ENCODE data around the gene CNDP2.

DNA sequence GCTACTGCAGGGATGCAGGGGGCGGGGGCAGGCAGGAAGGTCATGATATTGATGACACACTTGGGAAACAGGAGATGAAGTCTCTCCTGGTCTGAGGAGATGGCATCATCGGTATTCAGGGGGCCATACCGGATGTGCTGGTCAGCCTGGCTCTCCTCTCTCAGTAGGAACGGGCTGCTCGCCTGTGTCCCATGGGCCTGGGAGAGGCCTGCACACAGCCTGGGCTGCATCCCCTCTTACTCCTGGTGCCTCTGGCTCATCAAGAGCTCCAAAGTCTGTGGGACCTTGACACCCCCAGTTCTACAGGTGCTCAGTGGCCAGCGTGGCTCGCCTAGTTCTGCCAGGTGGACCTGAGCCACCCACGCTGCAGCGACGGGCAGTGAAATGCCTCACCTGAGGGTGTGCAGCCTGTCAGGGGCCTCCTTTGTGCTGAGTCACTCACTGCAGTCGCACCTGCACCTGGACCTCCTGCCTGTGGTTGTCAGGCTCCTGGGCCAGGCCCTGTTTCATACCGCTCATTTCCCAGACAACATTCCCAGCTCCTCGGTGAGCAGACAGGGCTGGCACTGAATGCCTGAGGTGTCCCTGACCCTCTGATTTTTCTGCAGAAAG lies 19.6 kb downstream of the CNDP2 start:
- TF ChIP-seq POLR2A (IDR thresholded peaks at IDR 0.05) = no peak
- TF ChIP-seq, protein P1, sequence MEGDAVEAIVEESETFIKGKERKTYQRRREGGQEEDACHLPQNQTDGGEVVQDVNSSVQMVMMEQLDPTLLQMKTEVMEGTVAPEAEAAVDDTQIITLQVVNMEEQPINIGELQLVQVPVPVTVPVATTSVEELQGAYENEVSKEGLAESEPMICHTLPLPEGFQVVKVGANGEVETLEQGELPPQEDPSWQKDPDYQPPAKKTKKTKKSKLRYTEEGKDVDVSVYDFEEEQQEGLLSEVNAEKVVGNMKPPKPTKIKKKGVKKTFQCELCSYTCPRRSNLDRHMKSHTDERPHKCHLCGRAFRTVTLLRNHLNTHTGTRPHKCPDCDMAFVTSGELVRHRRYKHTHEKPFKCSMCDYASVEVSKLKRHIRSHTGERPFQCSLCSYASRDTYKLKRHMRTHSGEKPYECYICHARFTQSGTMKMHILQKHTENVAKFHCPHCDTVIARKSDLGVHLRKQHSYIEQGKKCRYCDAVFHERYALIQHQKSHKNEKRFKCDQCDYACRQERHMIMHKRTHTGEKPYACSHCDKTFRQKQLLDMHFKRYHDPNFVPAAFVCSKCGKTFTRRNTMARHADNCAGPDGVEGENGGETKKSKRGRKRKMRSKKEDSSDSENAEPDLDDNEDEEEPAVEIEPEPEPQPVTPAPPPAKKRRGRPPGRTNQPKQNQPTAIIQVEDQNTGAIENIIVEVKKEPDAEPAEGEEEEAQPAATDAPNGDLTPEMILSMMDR (IDR thresholded peaks at IDR 0.05) = no peak
- TF ChIP-seq POLR2AphosphoS5 (IDR thresholded peaks at IDR 0.05; ENCODE audit: insufficient read depth in 1 of 2, low read depth in 1 of 2) = no peak

All from vagina (tissue), 2 donors.